SU-DHL-6 (cell line): ENCODE data around the gene ZNF860.

Source experiments
- H2AFZ ChIP-seq: fragments of 200-600 bp; sonication (generic); 2 replicates; pipeline ENCODE4 v1.6.1; 2014; ENCODE audit warnings: low read depth, mild to moderate bottlenecking, moderate library complexity, mixed read lengths, antibody characterized with exemption, low read length; ENCODE audit not compliant: severe bottlenecking
- H3F3A ChIP-seq: fragments of 200-600 bp; shearing (Covaris generic); 2 replicates; pipeline ENCODE4 v1.6.0; 2016; ENCODE audit warnings: antibody characterized with exemption, mild to moderate bottlenecking; ENCODE audit not compliant: insufficient read depth
- H3K27ac ChIP-seq: fragments of 200-600 bp; sonication (generic); 2 replicates; pipeline ENCODE4 v1.5.1; 2016; ENCODE audit warnings: low read depth, mild to moderate bottlenecking, low read length, moderate library complexity, mixed read lengths
- H3K27me3 ChIP-seq: fragments of 200-600 bp; sonication (generic), shearing (Covaris generic); 2 replicates; pipeline ENCODE4 v1.6.0; 2014; ENCODE audit warnings: mild to moderate bottlenecking, low read length
- H3K36me3 ChIP-seq: fragments of 200-600 bp; sonication (generic); 2 replicates; pipeline ENCODE4 v1.6.1; 2014; ENCODE audit warnings: mild to moderate bottlenecking, low read length, mixed read lengths
- H3K4me2 ChIP-seq: fragments of 300-600, 200-600 bp; shearing (Covaris generic), sonication (generic); 2 replicates; pipeline ENCODE4 v1.6.0; 2014; ENCODE audit warnings: low read length, low read depth, mild to moderate bottlenecking; ENCODE audit not compliant: poor library complexity, severe bottlenecking
- H3K4me3 ChIP-seq: fragments of 200-600 bp; sonication (generic); 2 replicates; pipeline ENCODE4 v1.5.1; 2014; ENCODE audit warnings: antibody characterized with exemption, low read length, mild to moderate bottlenecking, mixed read lengths; ENCODE audit not compliant: insufficient read depth, poor library complexity, severe bottlenecking
- H3K79me2 ChIP-seq: fragments of 200-600 bp; sonication (generic); 2 replicates; pipeline ENCODE4 v1.6.1; 2014; ENCODE audit warnings: mild to moderate bottlenecking, low read length, moderate library complexity; ENCODE audit not compliant: insufficient read depth
- H3K9ac ChIP-seq: fragments of 200-600 bp; sonication (generic); 2 replicates; pipeline ENCODE4 v1.7.0; 2014; ENCODE audit warnings: mild to moderate bottlenecking, low read length
- H3K9me2 ChIP-seq: fragments of 200-600 bp; sonication (generic); replicated peaks from 2 replicates; pipeline ENCODE4 v1.6.1; 2014; ENCODE audit warnings: low read length; ENCODE audit not compliant: insufficient read depth
- H3K9me3 ChIP-seq: fragments of 200-600 bp; sonication (generic); 2 replicates; pipeline ENCODE4 v1.6.1; 2014; ENCODE audit warnings: low read length, mixed read lengths; ENCODE audit not compliant: insufficient read depth
- H4K20me1 ChIP-seq: fragments of 200-600 bp; sonication (generic); 2 replicates; pipeline ENCODE4 v1.6.1; 2014; ENCODE audit warnings: low read depth, mild to moderate bottlenecking, antibody characterized with exemption, low read length, moderate library complexity, mixed read lengths
- CTCF ChIP-seq: fragments of 200-600 bp; sonication (generic); IDR thresholded peaks from one replicate; pipeline ENCODE4 v1.5.1; 2017; ENCODE audit warnings: antibody characterized with exemption, mild to moderate bottlenecking, low read length, moderate library complexity; ENCODE audit not compliant: insufficient read depth, poor library complexity, severe bottlenecking
- EZH2phosphoT487 ChIP-seq: fragments of 200-600 bp; sonication (generic), shearing (Covaris generic); conservative IDR thresholded peaks from 2 replicates; pipeline ENCODE4 v1.6.1; 2018; ENCODE audit warnings: mild to moderate bottlenecking, antibody characterized with exemption, low read length, moderate library complexity, mixed read lengths

Gene ZNF860

GRCh38 chr3:31953636-31954035 is 27.9 kb upstream of the ZNF860 start:
- Histone ChIP-seq H3K9ac (peak overlapping the region; percentile 42), H3K9me3 (peaks cover 11% of the 10 kb centered on the region; the same call in 1 of the 2 replicates), H4K20me1 (no peaks in the 10 kb centered on the region), H3K9me2 (no peaks in the 10 kb centered on the region), H3K4me2 (peak overlapping the region; percentile 94), H3K4me3 (no peak overlapping the region), H3K79me2 (peaks cover 78% of the 10 kb centered on the region), H2AFZ (no peak overlapping the region), H3K27ac (peak overlapping the region; percentile 95), H3K36me3 (peaks cover 10% of the 10 kb centered on the region; the same call in 1 of the 2 replicates), H3F3A (peaks cover 76% of the 10 kb centered on the region), H3K27me3 (no peaks in the 10 kb centered on the region)
- no peak for TF ChIP-seq CTCF

- Histone ChIP-seq H3K36me3 (peaks cover 10% of the 10 kb centered on the region; the same call in 1 of the 2 replicates), H3F3A (peaks cover 68% of the 10 kb centered on the region), H4K20me1 (no peaks in the 10 kb centered on the region), H3K9me3 (peaks cover 11% of the 10 kb centered on the region; the same call in 1 of the 2 replicates), H3K27me3 (no peaks in the 10 kb centered on the region), H3K79me2 (peaks cover 79% of the 10 kb centered on the region), H2AFZ (no peak overlapping the region), H3K4me3 (peak overlapping the region; percentile 7), H3K9ac (no peak overlapping the region), H3K9me2 (no peaks in the 10 kb centered on the region), H3K27ac (peak overlapping the region; percentile 95), H3K4me2 (peak overlapping the region; percentile 94)
- no peak for TF ChIP-seq EZH2phosphoT487
- no peak for TF ChIP-seq CTCF
Observed at GRCh38 chr3:31955581-31955980, 26.0 kb upstream of the ZNF860 start.

GRCh38 chr3:31957106-31957505 is 24.4 kb upstream of the ZNF860 start:
- Histone ChIP-seq H3F3A (peaks cover 71% of the 10 kb centered on the region), H3K9me3 (peaks cover 11% of the 10 kb centered on the region; the same call in 1 of the 2 replicates), H3K9ac (peak overlapping the region; percentile 64), H3K27me3 (no peaks in the 10 kb centered on the region), H3K27ac (peak overlapping the region; percentile 98), H2AFZ (no peak overlapping the region), H3K4me2 (peak overlapping the region; percentile 95), H3K9me2 (no peaks in the 10 kb centered on the region), H3K79me2 (peaks cover 80% of the 10 kb centered on the region), H3K4me3 (peak overlapping the region; percentile 11), H4K20me1 (no peaks in the 10 kb centered on the region), H3K36me3 (peaks cover 10% of the 10 kb centered on the region; the same call in 1 of the 2 replicates)
- TF ChIP-seq CTCF, result no peak
- no peak for TF ChIP-seq EZH2phosphoT487
